Thymus (tissue), 11 donors: ENCODE results near the gene RBM23. TPM values are rescaled to one million over a fixed set of nuclear protein-coding genes. Genes with fewer than 3 reads are reported as not detected.
"Not testable (repeated sequence)": the region's sequence is repeated elsewhere in the genome, so short reads cannot be mapped to it uniquely, and the experiment has no call there.

Experiments used
- DNase-seq, 9 donors: peaks; one replicate each; pipeline ENCODE4 v3.0.0-alpha.2; 2013; ENCODE audit warnings: low spot score in 9 of 9, low read depth in 6 of 9, missing footprints in 1 of 9
- H3K27ac ChIP-seq, 2 donors: one replicate each; pipeline ENCODE4 v1.5.1; 2013; ENCODE audit warnings: control low read depth in 1 of 2, low read depth in 1 of 2, low read length in 1 of 2, mild to moderate bottlenecking in 1 of 2, moderate library complexity in 1 of 2
- H3K27me3 ChIP-seq, 2 donors: one replicate each; pipeline ENCODE4 v1.5.1; 2013; ENCODE audit warnings: low read length in 1 of 2; ENCODE audit not compliant: control insufficient read depth in 2 of 2, insufficient read depth in 1 of 2
- H3K36me3 ChIP-seq, 2 donors: one replicate each; pipeline ENCODE4 v1.5.1; 2013; ENCODE audit warnings: low read length in 1 of 2, mild to moderate bottlenecking in 1 of 2, moderate library complexity in 1 of 2; ENCODE audit not compliant: control insufficient read depth in 2 of 2, insufficient read depth in 2 of 2
- H3K4me1 ChIP-seq, 2 donors: one replicate each; pipeline ENCODE4 v1.5.1; 2013; ENCODE audit warnings: low read length in 2 of 2; ENCODE audit not compliant: control insufficient read depth in 2 of 2, insufficient read depth in 2 of 2
- H3K4me3 ChIP-seq, 2 donors: one replicate each; pipeline ENCODE4 v1.5.1; 2013; ENCODE audit warnings: low read length in 2 of 2, control low read depth in 1 of 2, mild to moderate bottlenecking in 1 of 2
- H3K9me3 ChIP-seq, 2 donors: one replicate each; pipeline ENCODE4 v1.5.1; 2013; ENCODE audit warnings: low read length in 1 of 2, mild to moderate bottlenecking in 1 of 2; ENCODE audit not compliant: control insufficient read depth in 2 of 2, insufficient read depth in 1 of 2
- WGBS: extraction: QIAGEN DNeasy Blood & Tissue Kit; methylation state at CpG from one replicate; pipeline ENCODE4 v1.1.7; 2013; 5-methylcytosine and 5-hydroxymethylcytosine counted together
- polyA plus RNA-seq: library from polyadenylated mRNA; stranded (reverse); fragments of 200-250 nt; gene quantifications from one replicate; pipeline ENCODE4 v1.2.3, GENCODE V29; 2013
- total RNA-seq: library from RNA; stranded (reverse); fragments of 120-200 nt; gene quantifications from one replicate; pipeline ENCODE4 v1.2.4, GENCODE V29; 2013
- donor health status: healthy.

RBM23 gene
- total and polyA plus RNA-seq, 2 donors = 41.8 to 85.2 TPM

- H3K9me3 ChIP-seq = peaks cover 0 to 6% of the 10 kb centered on the region in 2 donors
- H3K4me3 ChIP-seq = no peak overlapping the region
- H3K27ac ChIP-seq = no peak overlapping the region
- WGBS = 94% methylated on average over 2 of the region's 2 CpGs
- peaks cover 6 to 26% of the 10 kb centered on the region in 2 donors for H3K27me3 ChIP-seq
- H3K4me1 ChIP-seq = peaks cover 4 to 37% of the 10 kb centered on the region in 2 donors
- DNase-seq = no peak
- no peaks in the 10 kb centered on the region for H3K36me3 ChIP-seq
These were observed 66.4 kb downstream of the RBM23 start for GRCh38 chr14:22852599-22852939.

GRCh38 chr14:22852178-22852577 is 66.8 kb downstream of the RBM23 start:
- WGBS = 89% methylated on average over 12 of the region's 12 CpGs

GRCh38 chr14:22850944-22851764 is 67.8 kb downstream of the RBM23 start:
- Histone ChIP-seq H3K27me3 (peaks cover 3 to 31% of the 10 kb centered on the region in 2 donors), H3K4me1 (peaks cover 4 to 38% of the 10 kb centered on the region in 2 donors), H3K36me3 (no peaks in the 10 kb centered on the region), H3K4me3 (no peak overlapping the region), H3K27ac (peak overlapping the region; percentile 47 to 49), H3K9me3 (peaks cover 0 to 4% of the 10 kb centered on the region in 2 donors)
- DNase-seq = no peak
- WGBS = 83% methylated on average over 9 of the region's 9 CpGs

More at GRCh38 chr14:22852178-22852577, 66.8 kb downstream of the RBM23 start:
- not testable (repeated sequence) for DNase-seq, H3K9me3 ChIP-seq, H3K4me3 ChIP-seq, H3K36me3 ChIP-seq, H3K27ac ChIP-seq
- Histone ChIP-seq H3K4me1 (peaks cover 4 to 38% of the 10 kb centered on the region in 2 donors), H3K27me3 (peaks cover 3 to 26% of the 10 kb centered on the region in 2 donors)

GRCh38 chr14:22849212-22849819 is 69.6 kb downstream of the RBM23 start:
- DNase-seq = no peak
- Histone ChIP-seq H3K4me3 (no peak overlapping the region), H3K27me3 (peaks cover 0 to 36% of the 10 kb centered on the region in 2 donors), H3K9me3 (peaks cover 0 to 4% of the 10 kb centered on the region in 2 donors), H3K27ac (peak overlapping the region; percentile 58 to 64), H3K36me3 (no peaks in the 10 kb centered on the region), H3K4me1 (peaks cover 4 to 38% of the 10 kb centered on the region in 2 donors)
- 93% methylated on average over 19 of the region's 19 CpGs for WGBS

- Histone ChIP-seq H3K27me3 (peaks cover 0 to 36% of the 10 kb centered on the region in 2 donors), H3K4me1 (peaks cover 4 to 36% of the 10 kb centered on the region in 2 donors), H3K36me3 (no peaks in the 10 kb centered on the region), H3K4me3 (no peak overlapping the region), H3K9me3 (peaks cover under 1 to 4% of the 10 kb centered on the region in 2 donors), H3K27ac (peak overlapping the region in 1 of 2 donors; percentile 64)
- WGBS = 30% methylated on average over 12 of the region's 12 CpGs
- peak in 1 of 9 donors; percentile 32 for DNase-seq
These were observed 70.4 kb downstream of the RBM23 start for GRCh38 chr14:22848351-22849164.

GRCh38 chr14:22847661-22848341 is 71.1 kb downstream of the RBM23 start:
- no peak for DNase-seq
- Histone ChIP-seq H3K27me3 (peaks cover 2 to 40% of the 10 kb centered on the region in 2 donors), H3K27ac (peak overlapping the region in 1 of 2 donors; percentile 1), H3K4me3 (no peak overlapping the region), H3K36me3 (no peaks in the 10 kb centered on the region), H3K4me1 (peaks cover 4 to 29% of the 10 kb centered on the region in 2 donors), H3K9me3 (peaks cover 1 to 4% of the 10 kb centered on the region in 2 donors)
- 75% methylated on average over 14 of the region's 14 CpGs for WGBS

- Histone ChIP-seq H3K27ac (no peak overlapping the region), H3K27me3 (peaks cover 5 to 45% of the 10 kb centered on the region in 2 donors), H3K4me1 (peaks cover 4 to 26% of the 10 kb centered on the region in 2 donors), H3K36me3 (no peaks in the 10 kb centered on the region), H3K9me3 (peaks cover 1 to 4% of the 10 kb centered on the region in 2 donors), H3K4me3 (no peak overlapping the region)
- no peak for DNase-seq
- WGBS = 93% methylated on average over 11 of the region's 11 CpGs
These were observed 72.1 kb downstream of the RBM23 start for GRCh38 chr14:22846811-22847307.

- H3K27me3 ChIP-seq = peaks cover 5 to 48% of the 10 kb centered on the region in 2 donors
- peaks cover 4 to 21% of the 10 kb centered on the region in 2 donors for H3K4me1 ChIP-seq
- H3K4me3 ChIP-seq = no peak overlapping the region
- no peak overlapping the region for H3K27ac ChIP-seq
- peaks cover 1 to 4% of the 10 kb centered on the region in 2 donors for H3K9me3 ChIP-seq
- 97% methylated on average over 26 of the region's 26 CpGs for WGBS
- DNase-seq = no peak
- H3K36me3 ChIP-seq = no peaks in the 10 kb centered on the region
These were observed 72.9 kb downstream of the RBM23 start for GRCh38 chr14:22845821-22846625.
